GM04503 (cell line): ENCODE data around the gene ATXN1.

Experiments
- DNase-seq: peaks from one replicate; pipeline ENCODE4 v3.0.0-alpha.2; 2012; ENCODE audit warnings: low read depth

ATXN1 gene

DNA sequence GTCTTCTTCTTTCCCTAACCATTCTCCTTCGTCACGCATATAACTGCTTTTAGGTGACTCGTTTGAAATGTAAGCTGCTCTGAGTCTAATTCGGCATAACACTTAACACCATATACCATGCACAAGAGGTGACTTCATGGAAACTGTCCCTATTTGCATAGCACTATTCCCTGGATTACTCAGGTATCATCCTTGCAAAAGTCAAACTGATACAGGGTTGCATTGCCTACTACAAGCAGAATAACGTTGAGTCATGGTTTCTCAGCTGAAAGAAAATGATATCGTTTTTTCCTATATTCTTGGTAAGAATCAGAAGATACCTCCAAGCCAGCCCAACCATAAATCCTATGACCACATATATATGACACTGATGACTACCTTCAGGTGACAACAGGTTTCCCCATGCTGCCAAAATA is 227.5 kb downstream of the ATXN1 start:
- no peak for DNase-seq

DNA sequence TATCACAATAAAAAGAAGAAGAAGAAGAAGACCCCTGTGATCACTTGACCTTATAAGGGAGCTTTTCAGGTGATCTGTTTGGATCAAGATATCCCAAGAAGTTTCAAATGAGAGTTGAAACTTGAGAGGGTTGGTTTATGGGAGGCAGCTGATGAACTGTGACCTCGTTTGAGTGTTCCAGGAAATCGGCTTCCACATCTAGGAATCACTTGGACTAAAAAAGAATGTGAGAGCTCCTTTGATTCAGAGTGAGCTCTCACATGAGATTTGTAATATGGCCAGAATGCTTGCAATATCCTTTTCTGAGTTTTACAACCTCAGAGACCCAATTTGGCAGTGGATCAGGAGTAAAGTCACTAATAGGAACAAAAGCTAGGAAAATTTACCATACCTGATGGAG is 228.1 kb downstream of the ATXN1 start:
- DNase-seq = no peak

DNA sequence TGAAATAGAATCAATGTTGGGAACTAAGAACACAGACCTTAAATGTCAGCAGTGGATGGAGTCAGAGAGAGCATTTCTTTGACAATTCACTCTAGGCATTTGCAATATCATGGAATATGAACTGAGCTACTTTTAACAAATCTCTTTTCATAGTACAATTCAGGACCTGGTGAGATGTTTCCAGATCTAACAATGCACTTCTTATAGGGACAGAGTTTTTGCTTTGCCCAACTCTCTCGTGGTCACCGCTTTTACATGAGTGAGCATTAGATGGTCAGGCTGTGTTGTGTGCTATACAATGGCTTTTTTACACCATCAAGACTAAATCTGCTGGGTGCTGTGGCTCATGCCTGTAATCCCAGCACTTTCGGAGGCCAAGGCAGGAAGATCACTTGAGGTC is 233.6 kb downstream of the ATXN1 start:
- DNase-seq = no peak

DNA sequence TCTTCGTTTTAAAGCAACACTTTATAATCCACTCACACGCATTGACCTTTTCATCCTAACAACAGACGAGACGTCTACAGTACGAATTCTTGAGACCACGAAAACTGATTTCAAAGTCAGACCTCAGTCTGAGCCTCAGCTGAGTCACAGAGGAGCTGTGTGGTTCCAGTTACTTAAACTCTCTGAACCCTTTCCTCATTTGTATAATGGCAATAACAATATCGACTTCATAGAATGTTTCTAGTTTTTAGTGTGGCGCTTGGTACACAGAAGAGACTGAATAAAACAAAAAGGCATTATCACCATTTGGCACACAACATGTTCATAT is 236.9 kb downstream of the ATXN1 start:
- DNase-seq = no peak

DNA sequence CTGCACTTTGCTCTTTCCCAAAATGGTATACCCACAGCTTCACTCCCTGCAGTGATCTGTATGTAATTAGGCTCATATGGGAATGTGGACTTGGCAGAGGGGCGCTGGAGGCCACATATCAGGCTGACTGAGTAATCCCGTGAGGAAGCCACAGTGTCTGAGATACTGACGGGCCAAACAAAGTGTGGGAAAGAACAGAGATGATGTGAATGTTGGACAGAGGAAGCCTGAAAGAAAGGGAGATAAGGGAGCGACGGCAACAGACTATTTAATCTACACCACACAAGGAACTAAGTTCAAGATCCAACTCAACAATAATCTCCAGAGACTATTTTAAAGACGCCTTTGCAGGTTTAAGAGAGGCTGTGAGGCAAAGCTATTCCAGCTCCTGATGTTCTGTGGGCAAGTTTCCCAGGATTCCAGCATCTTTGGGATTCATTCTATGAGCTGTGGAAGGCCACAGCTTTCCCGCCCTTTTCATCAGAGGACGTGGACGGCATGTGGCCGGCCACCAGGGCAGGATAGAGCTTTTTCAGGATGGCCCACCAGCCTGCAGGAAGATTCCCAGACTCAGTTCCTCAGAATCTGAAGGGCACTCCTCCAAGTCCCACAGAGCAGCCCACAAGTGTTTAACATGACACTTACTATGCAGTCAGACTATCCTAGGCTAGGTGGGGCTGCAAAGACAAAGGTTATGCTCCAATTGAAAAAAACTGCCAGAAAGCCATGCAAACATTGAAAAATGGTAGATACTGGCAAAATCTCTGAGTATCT is 237.5 kb downstream of the ATXN1 start:
- DNase-seq = peak; percentile 91

DNA sequence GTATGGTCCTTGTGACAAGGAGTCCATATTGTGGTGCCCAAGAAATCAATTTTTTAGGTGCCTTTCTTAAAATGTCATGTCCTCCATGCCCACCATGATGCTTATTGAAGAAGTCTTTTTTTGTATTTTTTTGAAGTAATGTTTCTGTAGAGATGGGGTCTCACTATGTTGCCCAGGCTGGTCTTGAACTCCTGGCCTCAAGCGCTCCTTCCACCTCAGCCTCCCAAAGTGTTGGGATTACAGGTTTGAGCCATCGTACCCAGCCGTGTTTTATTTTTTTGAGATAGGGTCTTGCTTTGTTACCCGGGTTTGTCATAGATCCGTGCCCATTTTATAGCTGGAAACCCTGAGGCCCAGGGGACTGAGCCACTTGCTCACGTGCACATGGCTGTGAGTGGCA is 238.3 kb downstream of the ATXN1 start:
- no peak for DNase-seq

DNA sequence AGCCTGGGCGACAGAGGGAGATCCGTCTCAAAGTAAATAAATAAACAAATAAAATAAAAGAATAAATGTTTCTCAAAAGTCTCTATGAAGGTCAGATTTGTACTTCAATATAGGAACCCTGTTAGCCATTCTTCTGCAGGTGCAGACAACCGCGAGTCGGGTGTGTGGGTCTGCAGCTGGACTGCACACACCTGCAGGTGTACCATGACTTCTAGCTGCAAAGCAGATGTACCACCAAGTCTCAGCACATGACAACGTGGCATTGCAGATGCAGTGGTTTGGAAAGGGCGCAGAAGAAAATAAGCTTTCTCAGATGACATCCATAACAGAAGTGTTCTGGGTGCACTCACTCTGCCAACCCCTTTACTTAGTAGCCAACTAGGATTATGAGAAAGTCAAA is 239.7 kb downstream of the ATXN1 start:
- DNase-seq = no peak

DNA sequence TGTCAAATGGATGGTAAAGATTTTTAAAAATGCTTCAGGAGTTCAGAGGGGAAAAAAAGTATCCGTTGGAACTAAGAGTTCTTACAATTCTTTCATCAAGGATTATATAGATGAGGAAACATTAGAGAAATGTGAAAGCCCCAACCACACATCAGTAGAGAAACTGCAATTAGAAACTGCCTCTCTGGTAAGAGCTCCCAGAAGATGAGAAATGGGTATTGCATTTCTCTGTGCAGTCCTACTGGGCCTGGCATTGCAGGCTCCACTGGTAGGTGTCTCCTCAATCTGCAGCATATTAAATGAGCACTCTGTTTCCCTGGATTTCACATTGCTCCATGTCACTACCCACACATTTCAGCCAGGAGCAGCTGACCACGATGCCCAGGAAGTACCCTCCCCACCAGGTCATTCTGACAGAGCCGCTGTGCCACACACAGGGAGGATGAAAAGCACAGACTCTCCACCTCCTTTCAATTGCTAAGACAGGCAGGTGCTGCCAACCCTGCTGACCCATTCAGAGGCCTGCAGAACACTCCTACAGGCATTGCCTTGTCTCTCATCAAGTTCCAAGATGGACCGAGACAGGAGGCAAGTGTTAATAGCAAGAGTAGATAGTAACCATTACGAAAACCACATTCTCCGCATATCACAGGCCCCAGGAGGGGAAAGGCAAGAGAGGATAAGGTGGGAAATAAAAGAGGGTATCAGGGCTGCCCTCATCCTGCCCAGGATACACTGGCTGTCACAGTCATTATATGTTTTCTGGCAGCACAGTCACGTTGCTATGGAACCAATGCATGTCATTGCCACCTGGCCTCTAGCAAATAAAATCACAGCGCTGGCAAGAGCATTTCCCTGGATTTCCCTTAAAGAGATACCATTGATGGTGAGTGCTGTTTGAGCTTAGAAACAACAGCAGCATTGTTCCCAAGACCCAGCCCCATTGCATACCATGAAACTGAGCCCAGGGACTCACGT is 241.7 kb downstream of the ATXN1 start:
- no peak for DNase-seq

DNA sequence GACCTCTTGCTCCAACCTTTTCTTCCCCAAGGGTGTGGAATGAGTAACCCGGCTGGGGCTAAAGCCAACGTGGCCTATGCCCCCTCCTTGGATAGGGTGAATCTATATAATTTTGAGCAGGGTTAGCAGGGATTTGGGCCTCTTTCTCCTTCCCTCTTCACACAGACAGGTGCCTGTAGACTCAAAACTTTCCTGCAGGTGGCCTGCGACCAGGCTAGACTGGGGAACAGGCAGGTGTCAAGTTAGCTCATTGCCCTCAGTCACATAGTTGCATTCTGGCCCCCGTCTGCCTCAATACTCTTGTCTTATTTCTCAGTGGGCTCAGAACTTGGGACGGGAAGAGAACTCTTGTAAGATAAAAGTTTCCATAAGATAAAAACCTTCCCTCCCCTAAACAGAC is 243.0 kb downstream of the ATXN1 start:
- DNase-seq = no peak

DNA sequence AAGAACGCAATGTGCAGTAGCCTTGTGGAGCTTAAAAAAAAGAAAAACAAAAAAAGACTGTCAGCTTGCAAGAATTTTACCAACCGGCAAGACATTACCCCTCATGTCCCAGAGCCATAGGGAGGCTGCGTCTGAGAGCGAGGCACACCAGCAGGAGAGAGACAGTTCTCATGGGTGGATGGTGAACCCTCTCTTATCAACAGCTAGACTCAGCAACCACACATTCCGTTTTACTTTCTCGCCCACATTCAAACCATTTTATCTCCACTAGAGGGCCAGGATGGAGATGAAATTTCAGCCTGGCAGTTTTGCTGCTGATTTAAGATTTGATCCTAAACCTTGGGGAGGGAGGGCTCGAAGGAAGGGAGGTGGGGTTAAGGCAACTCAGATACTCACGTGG is 247.0 kb downstream of the ATXN1 start:
- no peak for DNase-seq

DNA sequence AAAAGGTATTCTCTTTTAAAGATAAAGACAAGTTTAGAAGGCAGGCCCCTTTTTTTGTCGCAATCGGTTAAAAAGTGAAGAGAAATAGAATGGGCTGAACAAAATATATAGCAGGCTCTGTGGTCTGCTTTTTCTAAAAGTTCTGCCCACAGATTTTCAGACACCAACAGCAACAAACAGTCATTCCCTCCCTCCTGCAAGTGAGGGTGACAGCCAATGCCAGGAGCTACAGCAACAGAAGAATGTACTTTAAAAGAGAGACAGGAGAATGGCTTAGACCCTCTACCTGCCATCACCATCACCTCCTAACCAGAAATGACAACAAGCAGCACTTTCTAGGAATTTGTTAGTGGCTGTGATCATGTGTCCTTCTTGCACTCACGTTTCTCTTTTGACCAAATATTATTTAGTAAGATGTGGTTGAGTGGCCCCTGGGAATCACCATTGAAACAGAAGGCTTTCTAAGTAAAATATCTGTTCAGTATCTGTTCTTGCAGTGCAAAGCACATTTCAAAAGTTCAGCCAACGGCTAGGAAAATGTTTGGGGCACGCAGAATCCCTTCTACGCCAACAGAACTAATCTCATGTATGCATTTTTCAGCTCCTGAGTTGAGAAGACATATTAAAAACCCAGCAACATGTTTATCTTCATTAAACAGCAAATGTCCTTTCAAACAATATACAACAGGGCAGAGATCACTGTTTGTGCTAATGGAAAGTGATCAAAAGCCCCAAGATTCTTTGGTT is 248.5 kb downstream of the ATXN1 start:
- no peak for DNase-seq

DNA sequence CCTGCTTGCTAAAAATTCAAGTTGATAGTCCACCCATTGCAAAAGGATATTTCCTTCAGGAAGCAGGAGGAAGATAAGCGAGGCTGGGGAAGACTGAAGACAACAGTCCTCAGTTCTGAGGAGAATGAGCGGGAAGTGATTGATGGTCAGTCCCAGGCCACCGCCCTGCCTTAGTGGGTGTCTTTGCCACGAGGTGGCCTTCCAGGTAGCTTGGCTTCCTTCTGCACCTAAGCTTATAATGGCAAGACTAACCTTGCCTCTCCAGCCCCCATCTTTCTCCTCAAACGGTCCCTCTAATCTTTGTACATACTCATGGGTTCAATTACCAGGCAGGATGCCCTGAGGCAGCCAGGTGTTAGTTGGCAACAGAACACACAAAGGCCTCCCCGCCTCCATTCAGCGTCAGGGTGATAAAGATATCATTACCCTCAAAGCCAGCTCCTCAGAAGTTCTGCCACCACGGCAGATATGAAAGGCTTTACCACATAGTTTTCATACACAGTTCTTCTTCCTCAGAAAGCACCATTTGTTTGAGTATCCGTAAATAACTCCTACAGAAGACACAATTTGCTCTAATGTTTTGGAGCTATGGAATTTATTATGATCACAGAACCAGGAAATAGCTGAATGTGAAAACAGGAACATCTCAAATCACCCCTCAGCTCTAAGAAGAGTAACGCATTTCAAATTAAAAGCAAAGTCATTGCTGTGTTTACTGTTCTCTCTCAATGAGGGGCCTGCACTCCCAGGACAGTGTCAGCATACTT is 249.4 kb downstream of the ATXN1 start:
- no peak for DNase-seq

DNA sequence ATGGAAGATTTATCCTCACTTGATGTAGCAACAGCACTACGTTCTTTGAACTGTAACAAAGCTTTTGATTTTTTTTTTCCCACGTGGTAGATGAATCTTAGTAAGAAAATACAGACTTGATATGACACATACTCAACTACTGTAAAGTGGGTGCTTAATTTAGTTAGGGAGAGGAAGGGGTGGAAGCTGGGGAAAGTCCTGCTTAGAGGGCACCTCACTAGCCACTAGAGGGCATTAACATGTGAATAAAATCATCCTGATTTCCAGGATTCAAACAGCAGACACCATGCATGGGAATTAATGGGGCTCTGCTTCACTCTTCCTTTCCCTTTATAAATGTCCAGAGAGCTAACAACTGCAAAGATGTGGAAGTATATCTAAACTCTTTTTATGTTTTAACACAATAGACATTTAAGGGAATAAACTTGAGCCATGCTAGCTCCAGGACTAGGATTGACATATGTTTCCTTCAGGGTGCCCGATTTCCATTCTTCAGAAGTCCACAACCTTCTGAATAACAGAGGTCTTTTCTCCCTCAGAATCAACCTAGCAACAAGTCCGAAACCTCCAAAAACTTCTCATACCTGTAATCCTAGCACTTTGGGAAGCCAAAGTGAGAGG is 250.1 kb downstream of the ATXN1 start:
- DNase-seq = no peak

DNA sequence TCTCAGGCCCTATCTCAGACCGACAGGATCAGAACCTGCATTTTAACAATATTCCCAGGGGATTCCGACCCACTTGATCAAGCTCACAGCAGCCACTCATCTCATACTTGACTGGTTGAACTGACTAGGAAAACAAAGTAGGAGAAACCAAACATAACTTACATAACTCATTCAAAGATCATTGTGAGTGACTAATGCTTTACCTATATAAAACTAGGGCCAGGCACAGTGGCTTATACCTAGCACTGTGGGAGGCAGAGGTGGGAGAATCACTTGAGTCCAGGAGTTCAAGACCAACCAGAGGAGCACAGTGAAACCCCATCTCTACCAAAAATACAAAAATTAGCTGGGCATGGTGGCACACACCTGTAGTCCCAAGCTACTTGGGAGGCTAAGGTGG is 251.0 kb downstream of the ATXN1 start:
- DNase-seq = no peak

DNA sequence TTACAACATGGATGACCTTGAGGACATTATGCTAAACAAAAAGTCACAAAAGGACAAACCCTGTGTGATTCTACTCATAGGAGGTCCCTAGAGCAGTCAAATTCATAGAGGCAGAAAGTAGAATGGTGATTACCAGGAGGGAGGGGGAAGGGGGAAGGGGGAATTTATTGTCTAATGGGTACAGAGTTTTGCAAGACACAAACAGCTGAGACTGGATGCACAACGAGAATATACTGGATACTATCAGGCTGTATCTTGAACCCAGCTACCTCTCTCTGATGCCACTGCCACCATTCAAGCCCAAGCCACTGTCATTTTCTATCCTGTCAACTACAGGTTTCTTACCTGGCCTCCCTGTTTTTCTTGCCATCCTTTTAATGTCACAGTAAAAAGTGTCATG is 252.3 kb downstream of the ATXN1 start:
- DNase-seq = no peak

DNA sequence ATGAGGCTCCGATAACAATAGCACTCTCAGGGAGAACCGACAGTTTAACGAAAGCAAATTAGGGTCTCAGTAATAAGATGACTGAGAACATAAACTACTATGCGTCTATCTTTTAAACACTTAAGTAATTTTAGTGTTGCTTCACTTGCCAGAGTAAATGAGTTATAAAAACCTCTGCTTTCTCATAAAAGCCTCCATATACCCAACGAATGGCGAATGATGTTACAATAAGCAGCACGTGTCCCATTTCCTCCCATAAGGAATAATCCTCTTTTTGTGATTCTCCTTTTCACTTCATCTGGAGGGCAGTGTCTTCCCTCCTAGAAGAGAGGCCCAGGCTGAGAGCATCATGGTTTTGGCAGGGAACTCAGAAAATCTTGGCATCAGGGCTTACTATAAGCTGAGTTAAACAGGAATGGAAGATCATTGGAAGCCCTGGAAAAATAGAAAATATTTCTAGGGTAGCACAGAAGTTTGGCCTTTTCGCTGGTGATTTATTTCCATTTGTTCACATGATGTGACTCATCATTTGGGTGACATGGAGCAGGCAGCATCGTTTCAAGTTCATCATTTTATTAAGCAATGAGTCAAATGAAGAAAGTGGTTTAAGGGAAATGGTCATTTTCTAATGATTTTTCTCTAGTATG is 255.4 kb downstream of the ATXN1 start:
- peak; percentile 56 for DNase-seq

DNA sequence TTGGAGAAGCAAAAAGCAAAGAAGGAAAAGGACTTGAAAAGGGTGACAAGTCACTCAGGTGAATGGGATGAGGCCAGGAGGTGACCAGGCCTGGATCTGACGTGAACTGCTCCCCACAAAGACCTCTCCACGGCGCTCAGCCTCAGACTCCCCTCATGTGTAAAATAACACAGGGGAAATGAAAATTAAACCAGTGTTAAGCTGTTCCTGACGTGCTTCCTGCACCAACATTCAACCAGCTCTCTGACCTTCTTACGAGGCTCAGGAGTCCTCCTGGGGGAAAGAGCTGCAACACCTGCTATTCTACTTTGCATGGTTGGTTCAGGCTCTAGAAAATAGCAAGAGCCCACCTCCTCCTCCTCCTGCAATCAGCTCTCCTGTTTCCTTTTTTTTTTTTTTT is 256.7 kb downstream of the ATXN1 start:
- no peak for DNase-seq

DNA sequence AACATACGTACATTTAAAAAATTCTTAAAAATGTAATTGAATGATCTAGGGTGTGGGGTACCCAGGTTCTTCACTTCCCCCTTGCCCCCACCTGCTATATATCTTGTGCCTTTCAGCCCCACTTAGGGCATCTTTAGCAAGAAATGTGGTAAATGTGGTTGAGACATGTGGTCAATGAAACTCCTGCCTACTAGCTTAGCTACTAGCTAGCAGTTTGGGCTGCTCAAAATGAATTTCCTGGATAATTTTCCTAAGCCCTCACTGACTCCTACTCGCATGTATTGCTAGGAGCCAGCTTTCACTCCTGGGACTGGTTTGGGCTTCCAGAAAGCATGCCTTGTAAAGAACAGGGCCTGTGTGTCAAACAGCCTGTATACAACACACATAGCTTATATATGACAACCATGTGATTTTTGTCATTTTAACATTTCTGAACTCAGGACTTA is 257.3 kb downstream of the ATXN1 start:
- DNase-seq = no peak

DNA sequence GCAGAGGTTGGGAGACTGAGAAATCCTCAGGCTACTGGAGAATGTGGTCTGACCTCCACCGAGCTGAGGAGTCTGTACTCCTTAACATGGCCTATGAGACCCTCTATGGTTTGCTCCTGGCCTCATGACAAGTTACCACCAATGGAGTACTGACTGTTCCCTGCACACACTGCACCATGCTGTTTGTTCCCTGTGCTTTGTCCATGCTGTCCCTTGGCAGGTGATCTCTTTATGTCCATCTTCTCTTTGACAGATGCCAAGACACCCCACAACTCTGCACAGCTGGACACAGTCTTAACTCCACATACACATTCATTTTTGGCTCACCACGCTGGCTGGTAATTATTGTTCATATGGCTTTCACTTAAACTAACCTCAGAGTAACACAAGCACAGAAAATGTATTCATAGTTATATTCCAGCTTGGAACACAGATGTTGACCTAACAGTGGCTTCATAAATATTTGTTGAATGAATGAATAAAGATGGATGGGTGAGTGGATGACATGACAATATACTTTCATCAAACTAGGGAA is 258.0 kb downstream of the ATXN1 start:
- DNase-seq = no peak

DNA sequence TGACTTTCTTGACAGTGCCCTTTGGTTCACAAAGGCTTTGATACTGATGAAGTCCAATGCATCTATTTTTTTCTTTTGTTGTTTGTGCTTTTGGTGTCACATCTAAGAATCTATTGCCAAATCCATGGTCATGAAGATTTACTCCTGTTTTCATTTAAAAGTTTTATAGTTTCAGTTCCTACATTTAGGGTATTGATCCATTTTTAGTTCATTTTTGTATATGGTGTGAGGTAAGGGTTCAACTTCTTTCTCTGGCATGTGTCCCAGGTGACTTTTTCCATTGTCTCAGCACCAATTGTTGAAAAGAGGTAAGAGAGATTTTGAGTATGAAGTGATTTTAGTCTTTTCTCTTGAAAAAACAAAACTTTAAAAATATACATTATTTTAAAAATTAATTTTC is 262.3 kb downstream of the ATXN1 start:
- no peak for DNase-seq

DNA sequence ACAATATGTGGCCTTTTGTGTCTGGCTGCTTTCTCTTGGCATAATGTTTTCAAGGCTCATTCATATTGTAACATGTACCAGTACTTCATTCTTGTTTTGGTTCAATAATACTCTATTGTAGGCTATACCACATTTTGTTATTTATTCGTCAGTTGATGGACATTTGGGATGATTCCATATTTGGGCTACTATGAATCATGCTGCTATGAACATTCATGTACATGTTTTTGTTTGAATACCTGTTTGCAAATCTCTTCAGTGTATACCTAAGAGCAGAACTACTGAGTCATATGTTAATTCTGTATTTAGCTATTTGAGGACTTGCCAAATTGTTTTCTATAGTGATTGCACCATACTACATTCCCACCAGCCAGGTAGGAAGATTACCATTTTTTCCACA is 263.0 kb downstream of the ATXN1 start:
- no peak for DNase-seq
